K562 (cell line): Measurements from ENCODE around the gene TRAPPC8.

Experiments
- BHLHE40 ChIP-seq: IDR thresholded peaks from 2 replicates; pipeline ENCODE4 v1.6.1; 2011; ENCODE audit warnings: low read length, improper control_type of control experiment
- CBX2 ChIP-seq: fragments of 200-600 bp; sonication (generic); IDR thresholded peaks from one replicate; pipeline ENCODE4 v1.6.1; 2012; ENCODE audit warnings: mild to moderate bottlenecking, low read length, inconsistent platforms; ENCODE audit not compliant: insufficient read depth, poor library complexity, severe bottlenecking
- CHD4 ChIP-seq: fragments of 200-600 bp; sonication (generic); IDR thresholded peaks from 3 replicates; pipeline ENCODE4 v1.6.1; 2012; ENCODE audit warnings: low read depth, mild to moderate bottlenecking, mixed read lengths, low read length, inconsistent platforms; ENCODE audit not compliant: insufficient read depth, insufficient replicate concordance, poor library complexity, severe bottlenecking
- CREB1 ChIP-seq, 2 experiments: sonication (generic) in 1 of 2; formaldehyde crosslinking in 1 of 2; IDR thresholded peaks; 2 replicates each; pipeline versions ENCODE4 v1.6.1 to v1.8.0; 2012 to 2022; ENCODE audit warnings: inconsistent platforms in 1 of 2, mild to moderate bottlenecking in 1 of 2, missing genetic modification reagents in 1 of 2, moderate library complexity in 1 of 2
- EGR1 ChIP-seq: fragments of 450-650 bp; conservative IDR thresholded peaks from 2 replicates; pipeline ENCODE4 v1.6.1; 2017; ENCODE audit warnings: mild to moderate bottlenecking
- HDAC1 ChIP-seq, 2 experiments: fragments of 450-650 bp; IDR thresholded peaks; 2 replicates each; pipeline ENCODE4 v1.6.1; 2016 to 2017; ENCODE audit warnings: inconsistent platforms in 1 of 2, mild to moderate bottlenecking in 1 of 2, moderate library complexity in 1 of 2
- JUN ChIP-seq, 2 experiments: sonication (generic) in 1 of 2; formaldehyde crosslinking in 1 of 2; IDR thresholded peaks; 2 replicates each; pipeline versions ENCODE4 v1.6.1 to v1.8.0; 2012 to 2022; ENCODE audit warnings: borderline replicate concordance in 2 of 2, mild to moderate bottlenecking in 2 of 2, improper control_type of control experiment in 1 of 2, low read depth in 1 of 2, low read length in 1 of 2, missing genetic modification reagents in 1 of 2
- JUNB ChIP-seq: fragments of 450-650 bp; formaldehyde crosslinking; conservative IDR thresholded peaks from 2 replicates; pipeline ENCODE4 v1.4.0; 2020; ENCODE audit warnings: mild to moderate bottlenecking
- MAZ ChIP-seq, 2 experiments: fragments of 450-650 bp in 1 of 2; sonication (generic) in 1 of 2; formaldehyde crosslinking; IDR thresholded peaks in 1 of 2; conservative IDR thresholded peaks in 1 of 2; 2 replicates each; pipeline versions ENCODE4 v1.4.0 to v1.5.0; 2020; ENCODE audit warnings: mild to moderate bottlenecking in 1 of 2, missing genetic modification reagents in 1 of 2
- SETDB1 ChIP-seq: IDR thresholded peaks from one replicate; pipeline ENCODE4 v1.6.1; 2012; ENCODE audit warnings: low read length, control low read depth, inconsistent platforms
- YBX1 ChIP-seq: fragments of 450-650 bp; IDR thresholded peaks from 2 replicates; pipeline ENCODE4 v1.7.1; 2016; ENCODE audit warnings: mild to moderate bottlenecking

- TF ChIP-seq CREB1 (IDR thresholded peaks at IDR 0.05): no peak
- no peak for TF ChIP-seq CREB1 (CRISPR knock-in tag; IDR thresholded peaks at IDR 0.05)
- no peak for TF ChIP-seq YBX1
- TF ChIP-seq SETDB1: no peak
- TF ChIP-seq BHLHE40: no peak
- no peak for TF ChIP-seq CHD4
- no peak for TF ChIP-seq CBX2
- no peak for TF ChIP-seq JUNB
- no peak for TF ChIP-seq MAZ (CRISPR knock-in tag; conservative IDR thresholded peaks at IDR 0.05 in 1 of 2, IDR thresholded peaks at IDR 0.05 in 1 of 2)
- no peak for TF ChIP-seq EGR1
- no peak for TF ChIP-seq JUN (IDR thresholded peaks at IDR 0.05; ENCODE audit: borderline replicate concordance, low read depth, low read length)
- no peak for TF ChIP-seq JUN (CRISPR knock-in tag; IDR thresholded peaks at IDR 0.05; ENCODE audit: borderline replicate concordance)
- no peak for TF ChIP-seq HDAC1 (IDR thresholded peaks at IDR 0.05)
Observed at GRCh38 chr18:31983976-31984375, 41.0 kb upstream of the TRAPPC8 start.
